K562 (cell line): ENCODE results near the gene GMPR.
"Not testable (repeated sequence)": the region's sequence is repeated elsewhere in the genome, so short reads cannot be mapped to it uniquely, and the experiment has no call there.

Experiments used
- ETV5 ChIP-seq: sonication (generic); formaldehyde crosslinking; IDR thresholded peaks from 2 replicates; pipeline ENCODE4 v1.4.0; 2020; ENCODE audit warnings: low read depth, mild to moderate bottlenecking, missing genetic modification reagents
- PPARD ChIP-seq: fragments of 250-450 bp; sonication (Bioruptor Pico); IDR thresholded peaks from 2 replicates; pipeline ENCODE4 v1.8.0; 2022; ENCODE audit warnings: inconsistent platforms, mild to moderate bottlenecking, moderate library complexity
- RAD21 ChIP-seq, 2 experiments: fragments of 250-450 bp in 1 of 2; fragments of 450-650 bp in 1 of 2; sonication (Bioruptor Pico) in 1 of 2; formaldehyde crosslinking in 1 of 2; IDR thresholded peaks in 1 of 2; conservative IDR thresholded peaks in 1 of 2; 2 replicates each; pipeline versions ENCODE4 v1.4.0 to v1.8.0; 2020 to 2022; ENCODE audit warnings: mild to moderate bottlenecking in 2 of 2, moderate library complexity in 1 of 2
- SETDB1 ChIP-seq: IDR thresholded peaks from one replicate; pipeline ENCODE4 v1.6.1; 2012; ENCODE audit warnings: low read length, control low read depth, inconsistent platforms
- ZNF23 ChIP-seq: fragments of 250-450 bp; sonication (Bioruptor Pico); IDR thresholded peaks from 2 replicates; pipeline ENCODE4 v1.4.0; 2020; ENCODE audit warnings: mild to moderate bottlenecking
- ZNF518B ChIP-seq: fragments of 250-450 bp; sonication (Bioruptor Pico); IDR thresholded peaks from 2 replicates; pipeline ENCODE4 v1.5.0; 2021; ENCODE audit warnings: mild to moderate bottlenecking, moderate library complexity
- TF ChIP-seq, protein P1 (sequence below): sonication (generic); formaldehyde crosslinking; IDR thresholded peaks from 2 replicates; pipeline ENCODE4 v1.8.0; 2022; ENCODE audit warnings: mild to moderate bottlenecking, low read depth, missing genetic modification reagents

DNA sequence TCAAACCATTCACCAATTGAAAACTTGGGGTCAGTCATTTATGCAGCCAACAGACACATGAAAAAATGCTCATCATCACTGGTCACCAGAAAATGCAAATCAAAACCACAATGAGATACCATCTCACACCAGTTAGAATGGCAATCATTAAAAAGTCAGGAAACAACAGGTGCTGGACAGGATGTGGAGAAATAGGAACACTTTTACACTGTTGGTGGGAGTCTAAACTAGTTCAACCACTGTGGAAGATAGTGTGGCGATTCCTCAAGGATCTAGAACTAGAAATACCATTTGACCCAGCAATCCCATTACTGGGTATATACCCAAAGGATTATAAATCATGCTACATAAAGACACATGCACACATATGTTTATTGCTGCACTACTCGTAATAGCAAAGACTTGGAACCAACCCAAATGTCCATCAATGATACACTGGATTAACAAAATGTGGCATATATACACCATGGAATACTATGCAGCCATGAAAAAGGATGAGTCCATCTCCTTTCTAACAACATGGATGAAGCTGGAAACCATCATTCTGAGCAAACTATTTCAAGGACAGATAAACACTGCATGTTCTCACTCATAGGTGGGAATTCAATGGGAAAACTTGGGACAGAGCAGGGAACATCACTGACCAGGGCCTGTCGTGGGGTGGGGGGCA, 13.2 kb upstream of the GMPR start:
- TF ChIP-seq PPARD (CRISPR knock-in tag); ZNF23 (CRISPR knock-in tag); ETV5 (CRISPR knock-in tag); RAD21 (CRISPR knock-in tag; conservative IDR thresholded peaks at IDR 0.05 in 1 of 2, IDR thresholded peaks at IDR 0.05 in 1 of 2); ZNF518B (CRISPR knock-in tag); SETDB1: not testable (repeated sequence)
- TF ChIP-seq, protein P1, sequence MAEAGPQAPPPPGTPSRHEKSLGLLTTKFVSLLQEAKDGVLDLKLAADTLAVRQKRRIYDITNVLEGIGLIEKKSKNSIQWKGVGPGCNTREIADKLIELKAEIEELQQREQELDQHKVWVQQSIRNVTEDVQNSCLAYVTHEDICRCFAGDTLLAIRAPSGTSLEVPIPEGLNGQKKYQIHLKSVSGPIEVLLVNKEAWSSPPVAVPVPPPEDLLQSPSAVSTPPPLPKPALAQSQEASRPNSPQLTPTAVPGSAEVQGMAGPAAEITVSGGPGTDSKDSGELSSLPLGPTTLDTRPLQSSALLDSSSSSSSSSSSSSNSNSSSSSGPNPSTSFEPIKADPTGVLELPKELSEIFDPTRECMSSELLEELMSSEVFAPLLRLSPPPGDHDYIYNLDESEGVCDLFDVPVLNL (CRISPR knock-in tag): not testable (repeated sequence)
